HG03354 (cell line): ENCODE data around the gene GSTA4.

Experiments
- ATAC-seq: cut with Tn5 transposase; IDR thresholded peaks from one replicate; pipeline ENCODE4 v1.9.1; 2021; ENCODE audit warnings: mild to moderate bottlenecking; ENCODE audit not compliant: unreplicated experiment, poor library complexity, severe bottlenecking

The GSTA4 gene

GRCh38 chr6:52931351-52931750, 63.7 kb downstream of the GSTA4 start:
- no peak for ATAC-seq

GRCh38 chr6:52929321-52930164, 65.5 kb downstream of the GSTA4 start:
- no peak for ATAC-seq
